Measurements from ENCODE around the gene CELF4.

- TF ChIP-seq, protein P1, sequence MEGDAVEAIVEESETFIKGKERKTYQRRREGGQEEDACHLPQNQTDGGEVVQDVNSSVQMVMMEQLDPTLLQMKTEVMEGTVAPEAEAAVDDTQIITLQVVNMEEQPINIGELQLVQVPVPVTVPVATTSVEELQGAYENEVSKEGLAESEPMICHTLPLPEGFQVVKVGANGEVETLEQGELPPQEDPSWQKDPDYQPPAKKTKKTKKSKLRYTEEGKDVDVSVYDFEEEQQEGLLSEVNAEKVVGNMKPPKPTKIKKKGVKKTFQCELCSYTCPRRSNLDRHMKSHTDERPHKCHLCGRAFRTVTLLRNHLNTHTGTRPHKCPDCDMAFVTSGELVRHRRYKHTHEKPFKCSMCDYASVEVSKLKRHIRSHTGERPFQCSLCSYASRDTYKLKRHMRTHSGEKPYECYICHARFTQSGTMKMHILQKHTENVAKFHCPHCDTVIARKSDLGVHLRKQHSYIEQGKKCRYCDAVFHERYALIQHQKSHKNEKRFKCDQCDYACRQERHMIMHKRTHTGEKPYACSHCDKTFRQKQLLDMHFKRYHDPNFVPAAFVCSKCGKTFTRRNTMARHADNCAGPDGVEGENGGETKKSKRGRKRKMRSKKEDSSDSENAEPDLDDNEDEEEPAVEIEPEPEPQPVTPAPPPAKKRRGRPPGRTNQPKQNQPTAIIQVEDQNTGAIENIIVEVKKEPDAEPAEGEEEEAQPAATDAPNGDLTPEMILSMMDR (IDR thresholded peaks at IDR 0.05 in 8 of 11, conservative IDR thresholded peaks at IDR 0.05 in 3 of 11), result no peak
- TF ChIP-seq POLR2A (IDR thresholded peaks at IDR 0.05) (no peak), POLR2AphosphoS5 (IDR thresholded peaks at IDR 0.05) (no peak)
Observed at GRCh38 chr18:37419866-37420265, 145.7 kb downstream of the CELF4 start.

Data from spleen (tissue), 7 donors.